ENCODE results near the gene FBXL20.
"Not testable (repeated sequence)": the region's sequence is repeated elsewhere in the genome, so short reads cannot be mapped to it uniquely, and the experiment has no call there.

The FBXL20 gene

GRCh38 chr17:39340731-39341130 lies 60.7 kb downstream of the FBXL20 start:
- CTCF ChIA-PET, result no interaction called here
- POLR2A ChIA-PET (ENCODE audit: low non-redundant PET), result no interaction called here
- no peak for DNase-seq (ENCODE audit: low spot score)
- TF ChIP-seq CTCF (conservative IDR thresholded peaks at IDR 0.05; ENCODE audit: low read depth), result no peak
- H3K27ac ChIP-seq, result no peak overlapping the region

GRCh38 chr17:39339272-39339671 lies 62.2 kb downstream of the FBXL20 start:
- no peak for TF ChIP-seq CTCF (conservative IDR thresholded peaks at IDR 0.05; ENCODE audit: low read depth)
- DNase-seq (ENCODE audit: low spot score), result no peak
- POLR2A ChIA-PET (ENCODE audit: low non-redundant PET), result no interaction called here
- H3K27ac ChIP-seq, result no peak overlapping the region
- CTCF ChIA-PET, result interaction anchor here (0.6 kb wide), 1 partner anchor 27 kb away, joined by 4 read pairs; no protein-coding TSS in a partner anchor

GRCh38 chr17:39337649-39338048 lies 63.8 kb downstream of the FBXL20 start:
- DNase-seq (ENCODE audit: low spot score); H3K27ac ChIP-seq; POLR2A ChIA-PET (ENCODE audit: low non-redundant PET); CTCF ChIA-PET: not testable (repeated sequence)

GRCh38 chr17:39335704-39336223 lies 65.7 kb downstream of the FBXL20 start:
- no peak overlapping the region for H3K27ac ChIP-seq
- ChIA-PET CTCF (no interaction called here), POLR2A (ENCODE audit: low non-redundant PET) (no interaction called here)
- DNase-seq (ENCODE audit: low spot score), result no peak
- TF ChIP-seq CTCF (conservative IDR thresholded peaks at IDR 0.05; ENCODE audit: low read depth), result no peak

GRCh38 chr17:39334008-39334744 lies 67.2 kb downstream of the FBXL20 start:
- CTCF ChIA-PET; H3K27ac ChIP-seq; DNase-seq (ENCODE audit: low spot score); POLR2A ChIA-PET (ENCODE audit: low non-redundant PET): not testable (repeated sequence)

- ChIA-PET POLR2A (ENCODE audit: low non-redundant PET) (no interaction called here), CTCF (no interaction called here)
- no peak overlapping the region for H3K27ac ChIP-seq
- DNase-seq (ENCODE audit: low spot score), result no peak
- TF ChIP-seq CTCF (conservative IDR thresholded peaks at IDR 0.05; ENCODE audit: low read depth), result no peak
Measured at GRCh38 chr17:39332092-39332491, 69.3 kb downstream of the FBXL20 start.

- POLR2A ChIA-PET (ENCODE audit: low non-redundant PET), result no interaction called here
Measured at GRCh38 chr17:39328815-39329214, 72.6 kb downstream of the FBXL20 start.

More at GRCh38 chr17:39328815-39329214, 72.6 kb downstream of the FBXL20 start:
- CTCF ChIA-PET, result no interaction called here
- no peak for DNase-seq (ENCODE audit: low spot score)
- TF ChIP-seq CTCF (conservative IDR thresholded peaks at IDR 0.05; ENCODE audit: low read depth), result no peak
- no peak overlapping the region for H3K27ac ChIP-seq
